OCI-M1 (cell line): ENCODE results near the gene FARP1.

Source experiments
- DNase-seq: peaks from one replicate; lab custom pipeline; 2025; lab: John Stamatoyannopoulos, UW

Gene FARP1

GRCh38 chr13:98461486-98462240 lies 318.8 kb downstream of the FARP1 start:
- no peak for DNase-seq

DNA sequence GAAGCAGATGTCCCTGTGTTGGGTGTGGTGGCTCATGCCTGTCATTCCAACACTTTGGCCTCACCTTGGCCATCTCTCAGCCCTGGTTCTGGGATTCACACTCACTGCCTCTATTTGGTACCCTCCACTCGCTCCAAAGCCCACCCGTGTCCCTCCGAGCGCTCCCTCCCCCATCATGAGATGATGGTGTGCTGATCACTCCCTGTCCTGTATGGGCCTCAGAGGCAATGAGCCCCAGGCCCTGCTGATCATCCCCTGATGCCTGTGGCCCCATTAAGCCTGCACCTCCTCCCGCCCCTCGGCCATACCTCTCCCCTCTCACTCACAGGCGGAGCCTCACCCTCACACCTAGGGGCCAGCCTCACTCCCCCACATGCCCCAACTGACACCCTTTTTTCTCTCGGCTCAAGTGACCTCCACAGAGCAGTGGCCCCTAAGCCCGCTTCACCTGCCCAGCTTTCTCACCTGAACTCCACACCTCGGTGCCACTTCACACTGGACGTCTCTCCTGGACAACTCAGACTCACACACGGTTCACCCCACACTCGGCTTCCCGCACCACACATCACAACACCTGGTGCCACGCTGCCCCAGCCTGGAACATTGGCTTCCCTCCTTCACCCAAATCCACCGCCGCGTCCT lies 319.5 kb downstream of the FARP1 start:
- no peak for DNase-seq

- DNase-seq: no peak
Observed at GRCh38 chr13:98462946-98463345, 320.1 kb downstream of the FARP1 start.

- peak; percentile 40 for DNase-seq
Observed at GRCh38 chr13:98466634-98467236, 323.8 kb downstream of the FARP1 start.

GRCh38 chr13:98467263-98467985 lies 324.5 kb downstream of the FARP1 start:
- no peak for DNase-seq

DNA sequence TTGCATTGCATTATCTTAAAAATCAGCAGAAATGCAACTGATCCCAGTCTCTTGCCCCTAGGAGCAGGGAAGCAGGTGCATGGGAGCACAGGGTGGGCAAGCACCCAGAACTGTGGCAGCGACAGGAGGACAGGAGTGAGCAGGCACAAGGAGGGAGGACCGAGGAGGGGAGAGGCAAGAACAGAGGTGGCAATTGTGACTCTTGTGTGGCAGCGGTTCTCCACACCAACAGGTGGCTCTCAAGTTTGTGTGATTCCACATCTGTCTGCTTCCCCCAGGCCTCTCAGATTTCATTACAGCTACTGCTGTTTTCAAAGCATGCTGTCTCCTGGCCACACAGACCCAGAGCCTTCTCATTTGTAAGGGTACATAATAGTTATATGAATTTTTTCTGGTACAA lies 325.5 kb downstream of the FARP1 start:
- no peak for DNase-seq

- DNase-seq: no peak
Observed at GRCh38 chr13:98468929-98469328, 326.0 kb downstream of the FARP1 start.

- DNase-seq: no peak
Observed at GRCh38 chr13:98470920-98471319, 328.0 kb downstream of the FARP1 start.

- DNase-seq: no peak
Observed at GRCh38 chr13:98471934-98472333, 329.0 kb downstream of the FARP1 start.

DNA sequence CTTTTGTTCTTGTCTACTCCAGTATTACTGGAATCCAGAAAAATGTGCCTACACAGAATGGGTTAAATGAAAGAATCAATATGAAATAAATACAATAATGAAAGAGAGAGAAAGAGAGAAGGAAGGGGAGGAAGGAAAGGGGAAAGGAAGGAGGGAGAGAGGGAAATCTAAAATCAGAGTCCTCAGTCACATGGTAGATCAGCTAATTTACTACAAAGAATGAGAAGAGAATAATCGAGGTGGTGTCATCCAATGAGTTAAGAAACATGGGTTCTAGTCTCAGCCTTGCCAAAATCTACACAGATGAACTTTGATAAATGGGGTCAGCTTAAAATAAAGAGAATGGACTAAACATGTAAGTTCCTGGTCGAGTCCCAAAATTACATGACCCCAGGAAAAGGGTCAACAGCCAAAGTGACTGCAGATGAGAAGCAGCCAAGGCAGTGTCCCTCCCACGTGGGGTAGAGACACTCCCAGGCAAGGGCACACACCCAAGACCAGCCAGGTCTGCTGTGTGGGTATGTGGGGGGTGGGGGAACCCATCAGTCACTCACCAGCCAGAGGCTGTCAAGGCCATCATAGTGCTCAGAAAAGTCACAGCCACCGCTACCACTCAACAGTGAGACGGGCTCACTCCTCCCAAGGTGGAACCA lies 330.4 kb downstream of the FARP1 start:
- no peak for DNase-seq

GRCh38 chr13:98473788-98474144 lies 330.9 kb downstream of the FARP1 start:
- DNase-seq: no peak

GRCh38 chr13:98474292-98474691 lies 331.4 kb downstream of the FARP1 start:
- DNase-seq: no peak

- no peak for DNase-seq
Observed at GRCh38 chr13:98474761-98475160, 331.9 kb downstream of the FARP1 start.

DNA sequence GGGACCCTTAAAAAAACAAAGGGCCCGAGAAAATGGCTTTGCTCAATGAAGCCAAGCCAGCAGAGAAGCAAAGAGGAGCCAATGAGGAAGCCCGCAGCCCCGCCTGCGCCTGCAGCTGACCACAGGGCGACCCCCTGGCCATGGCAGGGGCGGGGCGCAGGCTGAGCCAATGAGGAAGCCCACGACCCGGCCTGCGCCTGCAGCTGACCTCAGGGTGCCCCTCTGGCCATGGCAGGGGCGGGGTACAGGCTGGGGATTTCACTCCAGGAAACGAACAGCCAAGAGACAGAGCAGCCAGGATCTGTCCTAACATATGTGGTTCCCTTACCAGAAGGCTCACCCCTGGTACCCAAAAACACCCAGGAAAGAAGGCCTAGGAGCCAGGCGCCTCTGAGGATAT lies 332.6 kb downstream of the FARP1 start:
- DNase-seq: no peak

GRCh38 chr13:98476106-98476505 lies 333.2 kb downstream of the FARP1 start:
- no peak for DNase-seq

GRCh38 chr13:98476538-98476966 lies 333.7 kb downstream of the FARP1 start:
- no peak for DNase-seq

- DNase-seq: no peak
Observed at GRCh38 chr13:98478189-98479129, 335.6 kb downstream of the FARP1 start.

- DNase-seq: no peak
Observed at GRCh38 chr13:98479496-98480003, 336.7 kb downstream of the FARP1 start.

GRCh38 chr13:98480915-98481877 lies 338.3 kb downstream of the FARP1 start:
- no peak for DNase-seq
